ENCODE results near the gene BLVRA.

- TF ChIP-seq POLR2A (IDR thresholded peaks at IDR 0.05; ENCODE audit: low read length) (no peak), GATA1 (IDR thresholded peaks at IDR 0.05; ENCODE audit: low read depth, low read length) (no peak)
Observed at GRCh38 chr7:43771573-43771972, 13.1 kb downstream of the BLVRA start.

Measured in erythroblast (primary cell).